HG02870 (cell line): Measurements from ENCODE around the gene MPST.

Experiments used
- ATAC-seq: cut with Tn5 transposase; IDR thresholded peaks from one replicate; pipeline ENCODE4 v1.9.1; 2021; ENCODE audit warnings: mild to moderate bottlenecking, moderate library complexity; ENCODE audit not compliant: unreplicated experiment

The MPST gene

GRCh38 chr22:37043828-37044538, 24.4 kb downstream of the MPST start:
- ATAC-seq: no peak

- ATAC-seq: no peak
Observed at GRCh38 chr22:37044634-37045625, 25.4 kb downstream of the MPST start.

- no peak for ATAC-seq
Observed at GRCh38 chr22:37045958-37046357, 26.4 kb downstream of the MPST start.

GRCh38 chr22:37046589-37046988, 27.0 kb downstream of the MPST start:
- ATAC-seq: no peak

- ATAC-seq: no peak
Observed at GRCh38 chr22:37047006-37047405, 27.5 kb downstream of the MPST start.

- no peak for ATAC-seq
Observed at GRCh38 chr22:37048133-37048532, 28.6 kb downstream of the MPST start.

GRCh38 chr22:37049224-37049623, 29.7 kb downstream of the MPST start:
- no peak for ATAC-seq

- no peak for ATAC-seq
Observed at GRCh38 chr22:37050913-37051312, 31.4 kb downstream of the MPST start.

- ATAC-seq: peak; percentile 54
Observed at GRCh38 chr22:37051391-37052385, 32.1 kb downstream of the MPST start, which contains the start of gene KCTD17. TSS of gene KCTD17 (plus strand) at chr22:37051742. CDS start at chr22:37051761, 19 bp downstream.

- no peak for ATAC-seq
Observed at GRCh38 chr22:37052386-37053309, 33.1 kb downstream of the MPST start.

- ATAC-seq: no peak
Observed at GRCh38 chr22:37053310-37054055, 33.9 kb downstream of the MPST start.

GRCh38 chr22:37054056-37054395, 34.5 kb downstream of the MPST start:
- no peak for ATAC-seq

- no peak for ATAC-seq
Observed at GRCh38 chr22:37054600-37055365, 35.2 kb downstream of the MPST start.

- ATAC-seq: no peak
Observed at GRCh38 chr22:37056246-37056645, 36.7 kb downstream of the MPST start.

GRCh38 chr22:37057226-37057625, 37.7 kb downstream of the MPST start:
- ATAC-seq: no peak

- no peak for ATAC-seq
Observed at GRCh38 chr22:37057796-37058510, 38.4 kb downstream of the MPST start.

- no peak for ATAC-seq
Observed at GRCh38 chr22:37058917-37059701, 39.6 kb downstream of the MPST start.
